NCI-H526 treated with DMSO at 0.1 percent for 48 hours (cell line): ENCODE measurements around the gene NCK2.
A peak's percentile ranks its signal among the peaks of the same experiment; 100 is the strongest.
"Not testable (repeated sequence)": the region's sequence is repeated elsewhere in the genome, so short reads cannot be mapped to it uniquely, and the experiment has no call there.

Source experiments
- DNase-seq: peaks from one replicate; lab custom pipeline; 2025; lab: John Stamatoyannopoulos, UW

The NCK2 gene

DNA sequence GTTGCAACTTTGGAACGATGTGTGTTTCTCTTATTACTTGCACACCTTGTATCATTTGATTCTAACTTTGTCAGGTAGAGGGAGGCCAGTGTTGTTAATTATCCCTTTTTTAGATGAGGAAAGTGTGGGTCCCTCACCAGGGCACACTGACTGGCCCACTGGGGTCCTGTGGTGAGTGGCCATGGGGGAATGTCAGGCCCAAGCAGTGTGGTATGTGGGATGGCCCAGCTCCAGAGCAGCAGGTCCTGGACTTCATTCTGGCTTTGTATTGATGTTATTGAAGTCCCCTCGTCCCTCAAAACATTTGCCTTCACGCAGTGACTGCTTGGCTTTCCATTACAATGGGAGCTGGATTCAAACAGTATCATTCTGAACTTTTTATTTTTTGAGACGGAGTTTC is 11.7 kb downstream of the NCK2 start:
- no peak for DNase-seq

DNA sequence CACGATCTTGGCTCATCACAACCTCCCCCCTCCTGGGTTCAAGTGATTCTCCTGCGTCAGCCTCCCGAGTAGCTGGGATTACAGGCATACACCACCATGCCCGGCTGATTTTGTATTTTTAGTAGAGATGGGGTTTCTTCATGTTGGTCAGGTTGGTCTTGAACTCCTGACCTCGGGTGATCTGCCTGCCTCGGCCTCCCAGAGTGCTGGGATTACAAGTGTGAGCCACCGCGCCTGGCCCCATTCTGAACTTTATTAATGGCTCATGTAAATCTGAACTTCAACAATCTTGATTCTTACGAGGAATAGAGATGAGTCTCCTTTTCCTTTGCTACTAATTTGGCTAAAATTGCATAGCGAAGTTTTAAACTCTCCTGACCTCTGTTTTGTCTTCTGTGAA is 12.2 kb downstream of the NCK2 start:
- DNase-seq, result not testable (repeated sequence)

DNA sequence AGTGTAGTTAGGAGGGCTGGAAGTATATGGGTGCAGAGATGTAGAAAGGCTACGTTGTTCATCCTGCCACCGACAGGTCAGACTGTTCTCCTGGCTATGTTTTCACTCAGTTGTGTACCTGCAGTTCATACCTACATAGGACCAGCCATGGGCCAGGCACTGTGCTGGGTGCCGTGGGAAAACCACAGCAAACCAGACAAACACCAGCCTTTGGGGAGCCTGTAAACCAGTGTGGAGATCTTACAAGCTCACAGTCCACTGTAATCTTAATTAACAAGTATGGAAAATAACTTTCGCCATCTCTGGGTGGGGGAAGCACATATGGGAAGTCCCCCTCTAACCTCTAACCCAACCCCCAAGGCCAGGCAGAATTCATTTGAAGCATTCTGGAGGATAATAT is 12.7 kb downstream of the NCK2 start:
- no peak for DNase-seq

DNA sequence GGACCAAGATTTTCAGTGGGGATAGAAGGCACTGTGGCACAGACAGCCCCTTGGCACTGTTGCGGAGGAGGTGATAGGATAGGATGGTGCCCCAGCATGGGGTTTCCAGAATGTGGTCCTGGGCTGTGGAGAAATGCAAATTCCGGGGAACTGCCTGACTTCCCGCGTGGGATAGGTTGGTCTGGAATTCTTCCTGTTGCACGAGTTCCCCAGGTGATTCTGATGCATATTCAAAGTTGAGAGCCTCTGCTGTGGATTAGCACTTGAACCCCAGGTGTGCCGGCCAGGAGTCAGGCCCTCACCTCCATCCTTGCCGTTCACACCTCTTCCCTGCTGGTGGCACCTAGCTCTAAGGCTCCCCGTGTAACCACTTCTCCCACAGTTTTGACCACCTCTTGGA is 15.5 kb downstream of the NCK2 start:
- DNase-seq, result no peak

DNA sequence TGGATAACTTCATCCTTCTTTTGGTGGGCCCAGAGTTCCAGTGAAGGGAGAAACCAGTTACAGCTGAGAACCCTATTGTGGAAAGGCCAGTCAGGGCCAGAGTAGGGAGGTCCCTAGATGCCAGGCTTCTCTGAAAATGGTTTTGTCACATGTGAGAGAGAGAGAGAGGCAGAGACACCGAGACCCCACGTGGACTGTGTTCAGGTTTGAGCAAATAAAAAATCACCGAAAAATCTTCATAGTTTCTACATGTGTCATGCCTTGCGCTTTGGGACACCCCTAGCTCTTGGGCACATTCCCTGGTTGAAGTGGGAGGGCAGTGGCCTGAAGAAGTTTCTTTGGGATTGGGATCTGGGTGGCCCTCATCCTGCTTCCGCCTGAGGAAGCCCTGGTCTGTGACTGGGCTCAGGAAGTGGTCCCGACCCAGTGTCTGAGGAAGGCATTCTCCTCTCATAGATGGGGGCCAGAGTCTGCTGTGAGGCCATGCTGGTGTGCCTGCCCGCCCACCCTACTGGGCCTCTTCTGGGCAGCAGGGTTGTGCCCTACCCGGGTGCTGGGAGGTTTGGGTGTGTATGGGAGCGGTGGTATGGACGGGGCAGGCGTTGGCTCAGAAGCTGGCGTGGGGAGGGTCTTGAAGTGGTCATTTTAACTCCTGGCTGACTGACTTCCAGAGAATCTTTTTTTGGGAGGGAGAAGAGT is 16.1 kb downstream of the NCK2 start:
- no peak for DNase-seq

DNA sequence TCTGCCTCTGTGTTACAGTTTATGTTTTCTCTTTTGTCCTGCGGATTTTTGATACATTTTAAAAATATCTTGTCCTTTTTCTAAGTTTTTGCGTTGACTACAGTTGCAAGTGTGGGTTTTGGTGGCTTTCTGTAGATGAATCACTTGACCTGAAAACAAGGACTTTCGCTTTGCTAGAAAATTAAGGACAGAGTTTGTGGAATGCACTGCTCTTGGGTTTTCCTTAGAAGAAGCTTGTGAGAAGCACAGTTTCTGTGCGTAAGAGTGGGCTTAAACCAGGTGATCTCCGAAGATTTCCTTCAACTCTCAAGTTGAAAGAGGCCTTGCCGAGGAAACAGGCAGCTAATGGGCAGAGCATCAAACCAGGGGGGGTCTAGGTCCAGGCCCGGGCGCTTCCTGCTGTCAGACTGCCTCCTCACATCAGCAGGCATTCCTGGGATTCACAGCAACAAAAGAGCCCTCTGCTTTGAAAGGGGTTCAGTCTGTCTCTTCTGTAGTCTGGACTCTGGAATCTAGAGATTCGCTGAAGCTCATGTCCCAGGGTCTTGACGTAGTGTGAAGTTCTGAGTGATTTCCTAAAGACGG is 17.3 kb downstream of the NCK2 start:
- no peak for DNase-seq

DNA sequence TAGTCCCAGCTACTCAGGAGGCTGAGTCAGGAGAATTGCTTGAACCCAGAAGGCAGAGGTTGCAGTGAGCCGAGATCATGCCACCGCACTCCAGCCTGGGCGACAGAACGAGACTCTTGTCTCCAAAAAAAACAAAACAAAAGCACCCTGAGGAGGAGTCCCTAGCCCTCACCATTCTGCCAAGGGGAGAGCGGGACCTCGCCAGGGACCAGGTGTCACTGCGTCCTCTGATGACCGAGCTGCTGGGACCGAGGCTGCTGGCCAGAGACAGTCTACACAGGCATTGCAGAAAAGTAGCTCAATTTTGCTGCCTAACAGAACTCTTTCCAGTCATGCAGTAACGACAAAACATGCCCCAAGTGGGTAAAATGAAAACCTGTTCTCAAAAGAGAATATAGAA is 18.4 kb downstream of the NCK2 start:
- DNase-seq, result no peak

DNA sequence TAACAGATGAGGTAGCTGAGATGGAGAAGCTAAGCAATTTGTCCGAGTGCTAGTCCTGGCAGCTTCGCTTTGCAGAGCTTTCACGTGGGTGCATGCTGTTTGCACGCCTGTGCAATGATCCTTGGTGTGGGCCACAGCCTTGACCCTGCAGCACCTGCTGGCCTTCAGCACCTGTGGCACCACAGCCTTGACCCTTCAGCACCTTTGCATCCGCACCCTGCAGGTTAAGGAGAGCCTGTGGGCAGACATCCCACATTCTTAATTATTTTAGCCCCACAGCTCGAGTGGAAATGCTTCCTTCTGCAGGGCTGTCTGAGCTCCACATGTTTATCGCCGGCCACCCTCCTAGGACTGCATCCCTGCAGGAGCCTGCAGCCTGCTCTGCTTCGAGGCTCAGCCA is 19.3 kb downstream of the NCK2 start:
- DNase-seq, result no peak

DNA sequence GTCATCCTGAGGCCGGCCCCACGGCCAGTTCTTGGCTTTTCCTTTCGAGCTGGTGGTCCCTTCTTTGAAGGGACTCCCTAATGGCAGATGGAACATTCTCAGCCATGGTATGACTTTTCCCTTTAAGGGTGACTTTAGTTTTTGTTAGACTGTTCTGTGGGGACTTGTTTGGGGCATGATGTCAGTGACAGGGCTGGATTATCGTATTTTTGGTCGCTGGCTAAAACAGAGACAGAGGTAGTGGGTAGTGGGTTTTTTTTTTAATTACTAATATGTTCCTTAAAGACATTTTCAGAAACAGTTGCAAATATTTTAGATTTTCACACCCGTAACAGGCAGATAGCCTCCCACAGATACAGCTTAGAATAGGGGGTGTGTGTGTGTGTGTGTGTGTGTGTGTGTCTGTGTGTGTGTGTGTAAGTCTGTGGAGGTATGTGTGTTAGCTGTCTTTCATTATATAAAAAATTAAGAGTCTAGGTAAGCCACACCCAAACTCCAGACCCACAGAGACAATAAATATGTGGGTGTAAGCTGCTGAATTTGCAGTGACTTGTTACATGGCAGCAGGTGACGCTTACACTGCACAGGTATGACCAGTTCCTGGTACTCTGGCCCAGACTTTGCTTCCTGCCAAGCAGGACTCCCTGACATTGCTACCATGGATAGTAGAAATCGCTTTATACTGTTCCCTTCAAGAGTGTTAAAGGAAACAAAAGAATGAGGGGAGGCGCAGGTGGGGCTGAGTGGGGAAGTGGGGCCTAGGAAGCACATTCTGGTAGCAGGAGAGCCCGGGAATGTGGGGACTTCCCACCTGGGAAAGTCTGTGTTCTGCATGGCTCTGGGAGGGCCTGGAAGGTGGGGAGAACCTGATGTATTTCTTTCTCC is 20.9 kb downstream of the NCK2 start:
- DNase-seq, result no peak

DNA sequence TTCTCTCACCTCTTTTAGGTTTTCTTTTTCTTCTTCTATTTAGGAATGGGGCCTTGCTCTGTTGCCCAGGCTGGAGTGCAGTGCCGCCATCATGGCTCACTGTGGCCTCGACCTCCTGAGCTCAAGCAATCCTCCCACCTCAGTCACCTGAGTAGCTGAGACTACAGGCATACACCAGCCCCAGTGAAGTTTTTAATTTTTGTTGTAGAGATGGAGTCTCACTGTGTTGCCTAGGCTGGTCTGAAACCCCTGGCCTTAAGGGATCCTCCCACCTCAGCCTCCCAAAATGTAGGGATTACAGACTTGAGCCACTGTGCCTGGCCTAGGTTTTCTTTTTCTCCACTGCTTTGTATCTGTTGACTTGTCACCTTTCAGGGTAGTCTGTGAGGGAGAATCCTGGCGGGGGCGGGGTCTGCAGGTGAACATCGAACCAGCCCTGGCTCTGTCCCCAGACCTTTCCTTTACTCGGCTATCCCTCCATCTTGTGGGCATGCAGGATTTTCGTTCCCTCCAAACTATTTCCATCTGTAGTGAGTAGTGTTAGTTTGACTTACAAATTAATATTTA is 21.7 kb downstream of the NCK2 start:
- no peak for DNase-seq

DNA sequence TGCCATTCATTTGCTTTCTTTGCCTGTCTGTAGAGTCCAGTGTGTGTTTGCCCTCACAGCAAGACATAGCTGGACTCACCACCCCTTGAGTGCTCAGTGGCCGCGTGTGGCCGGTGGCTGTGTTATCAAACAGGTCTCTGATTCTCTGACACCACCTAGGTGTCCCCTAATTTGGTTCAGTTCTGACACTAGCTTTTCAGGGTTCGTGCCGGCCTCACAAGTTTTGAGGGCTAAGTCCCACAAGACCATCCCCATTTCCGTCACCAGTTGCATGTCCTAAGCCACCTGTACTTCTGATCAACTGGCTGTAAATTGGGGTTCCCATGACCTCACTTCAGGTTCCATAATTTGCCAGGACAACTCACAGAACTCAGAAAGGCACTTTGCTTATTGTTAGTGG is 23.5 kb downstream of the NCK2 start:
- DNase-seq, result no peak

DNA sequence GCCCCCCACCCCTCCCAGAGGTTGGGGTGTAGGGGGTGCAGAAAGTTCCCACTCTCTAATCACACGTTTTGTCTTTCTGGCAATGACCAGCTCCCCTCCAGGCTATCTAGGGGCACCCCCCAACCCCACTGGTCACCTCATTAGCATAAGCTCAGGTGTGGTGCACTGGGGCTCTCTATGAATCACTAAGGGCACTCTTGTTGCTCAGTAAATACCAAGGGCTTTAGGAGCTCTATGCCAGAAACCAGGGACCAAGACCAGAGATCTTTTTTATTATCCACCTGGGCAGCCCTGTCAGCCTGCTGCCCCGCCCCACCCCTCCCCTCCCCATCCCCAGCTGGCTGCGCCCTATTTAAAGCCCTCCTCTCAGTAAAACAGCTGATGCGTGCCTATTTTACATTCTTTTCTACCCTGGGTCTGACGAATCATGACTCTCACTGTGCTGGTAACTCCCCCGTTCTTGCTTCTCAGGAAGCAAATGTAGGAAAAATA is 24.3 kb downstream of the NCK2 start:
- DNase-seq, result peak; percentile 43

DNA sequence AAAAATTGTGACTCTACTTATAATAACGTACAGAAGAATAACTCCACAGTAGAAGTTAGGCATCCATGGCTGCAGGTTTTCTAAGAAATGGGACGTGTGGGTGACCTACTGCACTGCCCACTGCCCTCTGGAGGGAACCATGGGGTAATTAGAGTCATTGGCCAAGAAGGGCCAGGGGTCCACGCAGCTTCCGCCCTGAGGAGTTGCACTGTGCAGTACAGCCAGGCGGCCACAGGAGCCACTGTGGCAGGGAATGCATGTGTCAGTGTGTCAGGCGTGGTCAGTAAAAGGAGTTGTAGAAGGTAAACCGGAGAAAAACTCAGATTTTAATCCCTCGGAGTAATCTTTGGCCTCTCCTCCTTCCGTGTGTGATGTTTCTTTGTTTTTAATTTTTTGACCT is 24.8 kb downstream of the NCK2 start:
- DNase-seq, result no peak

DNA sequence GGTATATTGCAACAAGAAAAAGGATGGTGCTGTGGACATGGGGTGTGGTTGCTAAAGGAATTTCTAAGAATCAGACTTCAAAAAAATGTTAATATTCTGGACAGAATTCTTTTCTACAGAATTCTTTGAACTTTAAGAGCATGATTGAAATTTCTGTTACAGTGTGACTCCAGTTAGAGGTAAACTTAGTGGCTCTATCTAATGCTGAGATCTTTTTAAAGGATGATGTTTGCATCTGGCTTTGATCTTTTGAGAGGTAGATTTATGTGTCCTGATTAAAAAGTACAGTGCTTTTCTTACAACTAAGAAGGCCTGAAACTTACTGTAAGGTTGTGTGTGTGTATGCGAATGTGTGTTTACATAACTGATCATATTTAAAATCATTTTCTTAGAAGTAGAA is 25.4 kb downstream of the NCK2 start:
- DNase-seq, result no peak

DNA sequence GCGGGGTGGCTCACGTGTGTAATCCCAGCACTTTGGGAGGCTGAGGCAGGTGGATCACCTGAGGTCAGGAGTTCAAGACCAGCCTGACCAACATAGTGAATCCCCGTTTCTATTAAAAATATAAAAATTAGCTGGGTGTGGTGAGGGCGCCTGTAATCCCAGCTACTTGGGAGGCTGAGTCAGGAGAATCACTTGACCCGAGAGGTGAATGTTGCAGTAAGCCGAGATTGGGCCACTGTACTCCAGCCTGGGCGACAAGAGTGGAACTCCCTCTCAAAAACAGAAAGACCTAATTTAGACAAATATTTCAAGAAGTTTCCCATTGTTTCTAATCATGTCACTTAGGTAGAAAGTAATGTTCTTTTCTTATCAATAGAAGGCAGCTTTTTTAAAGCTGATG is 26.6 kb downstream of the NCK2 start:
- DNase-seq, result not testable (repeated sequence)

DNA sequence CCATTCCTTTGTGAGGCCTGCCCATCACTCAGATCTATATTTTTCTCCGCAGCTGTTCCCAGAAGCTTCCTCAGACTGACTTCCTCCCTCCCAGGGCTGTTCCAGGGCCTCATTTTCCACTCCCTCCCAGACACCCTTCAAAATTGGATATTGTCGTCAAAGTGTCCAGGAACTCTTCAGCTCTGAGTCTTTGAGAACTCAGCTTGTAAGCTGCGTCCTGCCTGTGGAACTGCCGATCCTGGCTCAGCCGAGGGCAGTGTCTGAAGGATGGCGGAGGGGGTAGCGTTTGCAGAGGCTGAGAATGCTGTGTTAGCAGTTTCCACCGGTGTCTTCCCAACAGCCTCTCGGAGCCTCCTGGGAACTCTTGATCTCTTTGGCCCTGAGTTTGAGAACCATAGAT is 27.1 kb downstream of the NCK2 start:
- DNase-seq, result no peak

DNA sequence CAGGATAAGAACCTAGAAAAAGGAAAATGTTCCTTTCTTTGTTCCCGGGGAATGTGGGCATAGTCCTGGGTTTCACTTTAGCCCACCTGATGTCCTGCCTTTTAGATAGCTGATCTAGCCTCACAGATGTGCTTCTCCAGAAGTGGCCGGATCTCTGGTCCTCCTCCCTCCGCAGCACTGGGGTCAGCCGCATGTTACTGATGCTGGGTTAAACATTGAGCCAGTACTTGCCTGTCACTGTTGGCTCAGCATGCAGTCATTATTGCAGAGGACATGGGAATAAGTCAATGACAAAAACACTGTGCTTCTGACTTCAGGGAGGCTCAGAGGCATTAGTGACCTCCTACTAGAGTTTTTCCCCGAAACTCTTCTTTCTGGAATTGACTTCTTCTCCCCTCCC is 27.6 kb downstream of the NCK2 start:
- DNase-seq, result no peak

DNA sequence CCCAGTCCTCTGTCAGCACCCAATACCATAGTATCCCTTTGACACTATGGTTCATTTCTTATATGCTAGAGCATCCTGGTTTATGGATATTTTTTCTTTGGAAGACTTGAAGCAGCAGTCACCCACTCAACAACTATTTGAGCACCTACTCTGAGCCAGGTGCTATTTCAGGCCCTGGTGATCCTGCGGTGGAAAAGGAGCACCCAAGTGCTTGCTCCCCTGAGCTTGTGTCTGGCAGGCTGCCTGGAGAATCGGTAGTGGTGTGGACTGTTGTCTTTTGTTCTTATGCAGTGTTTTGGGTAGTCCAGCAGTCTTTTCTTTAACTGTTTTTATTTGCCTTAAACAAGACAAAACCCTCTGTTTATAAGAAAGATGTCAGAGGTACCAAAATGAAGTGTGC is 28.9 kb downstream of the NCK2 start:
- DNase-seq, result no peak

DNA sequence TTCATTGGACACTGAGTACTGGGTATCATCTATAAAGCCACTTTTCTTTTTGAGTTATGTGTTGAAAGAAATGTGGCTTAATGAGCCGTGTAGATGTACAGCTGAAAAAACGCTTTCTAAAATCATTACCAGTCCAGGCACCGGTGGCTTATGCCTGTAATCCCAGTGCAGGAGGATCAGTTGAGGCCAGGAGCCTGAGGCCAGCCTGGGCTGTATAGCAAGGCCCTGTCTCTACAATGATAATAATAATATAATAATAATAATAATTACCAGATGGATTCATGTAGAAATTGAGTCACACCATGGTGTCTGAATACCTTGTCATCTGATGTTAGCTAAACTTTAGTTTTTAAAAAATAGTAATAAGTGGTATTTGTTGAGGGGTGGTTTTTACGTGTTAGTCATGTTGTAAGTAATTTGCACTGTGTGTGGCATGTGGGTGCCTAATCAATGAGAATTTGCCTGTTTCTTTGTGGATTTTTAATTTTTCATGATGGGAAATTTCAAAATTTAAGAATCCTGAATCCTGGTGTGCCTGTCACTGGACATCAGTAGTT is 30.1 kb downstream of the NCK2 start:
- no peak for DNase-seq

DNA sequence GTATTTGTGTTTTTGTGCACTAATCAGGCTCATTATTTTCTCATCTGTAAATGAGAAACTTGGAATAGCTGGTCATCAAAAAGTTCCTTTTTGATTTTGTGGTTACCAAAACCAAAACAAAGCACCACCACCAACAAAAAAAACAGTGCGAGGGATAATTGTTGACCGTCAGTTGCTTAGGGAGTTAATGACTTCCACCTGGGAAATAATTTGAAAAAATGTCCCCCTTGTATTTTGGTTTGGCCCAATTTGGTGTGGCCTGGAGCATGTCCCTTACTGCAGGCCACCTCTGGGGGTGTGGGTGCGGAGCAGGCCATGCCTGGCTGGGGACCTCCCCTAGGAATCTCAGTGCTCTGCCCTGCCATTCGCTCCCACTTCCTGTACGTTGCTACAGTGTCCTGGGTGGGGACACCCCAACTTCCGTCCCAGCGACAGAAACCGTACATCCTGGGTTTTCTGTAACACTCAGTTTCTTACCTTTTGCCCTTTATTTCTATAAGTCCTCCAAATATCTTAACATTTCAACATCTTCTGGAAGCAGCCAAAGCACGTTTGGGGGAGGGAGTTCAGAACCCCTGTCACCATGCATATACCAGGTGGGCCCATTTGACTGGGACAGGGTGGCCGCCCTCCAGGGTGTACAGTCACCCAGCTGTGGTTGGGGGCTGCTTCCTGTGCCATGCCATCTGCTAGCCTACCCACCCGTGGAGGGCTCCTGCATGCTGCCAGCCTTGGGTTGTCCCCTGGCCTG is 31.3 kb downstream of the NCK2 start:
- no peak for DNase-seq

DNA sequence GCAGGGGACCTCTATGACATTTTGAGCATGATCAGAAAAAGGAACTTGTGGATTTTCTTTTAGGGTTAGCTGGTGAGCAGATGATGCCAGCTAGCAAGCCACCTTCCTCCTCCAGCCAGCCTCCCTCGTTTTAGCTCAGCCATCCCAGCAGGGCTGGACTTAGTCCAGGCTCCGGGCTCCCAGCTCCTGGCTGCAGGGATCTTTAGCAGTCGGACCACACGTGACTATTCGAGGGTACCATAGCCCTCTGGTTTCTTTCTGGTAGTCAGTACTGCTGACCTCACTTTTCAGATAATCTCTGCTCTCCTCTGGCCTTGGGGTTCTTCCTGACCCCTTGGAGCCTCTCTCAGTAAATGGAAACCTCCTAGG is 31.8 kb downstream of the NCK2 start:
- no peak for DNase-seq

DNA sequence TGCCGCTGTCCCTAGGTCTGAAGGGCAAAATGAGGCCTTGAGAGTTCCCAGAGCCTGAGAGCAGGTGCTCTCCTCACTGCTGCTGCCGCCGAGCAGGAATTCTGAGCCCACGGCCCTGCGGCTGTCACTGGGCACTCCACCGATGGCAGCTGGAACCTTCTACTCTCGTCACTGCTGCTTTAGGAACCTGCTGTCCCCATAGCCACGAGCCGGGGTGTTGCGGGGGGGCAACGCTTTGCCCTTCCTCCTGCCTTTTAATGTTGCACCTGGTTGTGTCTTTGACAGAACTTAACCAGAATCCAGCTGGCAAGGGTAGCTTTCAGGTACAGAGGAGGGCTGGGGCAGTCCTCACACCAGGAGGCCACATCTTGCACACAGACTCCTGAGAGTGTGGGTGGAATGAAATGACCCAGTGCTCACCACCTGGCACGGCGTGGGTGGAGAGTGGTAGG is 32.3 kb downstream of the NCK2 start:
- DNase-seq, result no peak
